Astrocyte of the spinal cord (primary cell): ENCODE data around the gene SLC22A14.

Experiments used
- DNase-seq: peaks from one replicate; pipeline ENCODE4 v3.0.0; 2011; ENCODE audit warnings: low read depth, low spot score
- H3K4me3 ChIP-seq: 2 replicates; pipeline ENCODE4 v1.5.1; 2011; ENCODE audit warnings: low read depth, mild to moderate bottlenecking, low read length, moderate library complexity
- in situ Hi-C: cut with HindIII; loops from 2 replicates; pipeline ENCODE4 v1.10.0; 2017; ENCODE audit warnings: low sequenced_read_pairs
- TF ChIP-seq, protein P1 (sequence below): IDR thresholded peaks from 2 replicates; pipeline ENCODE4 v1.5.1; 2012; ENCODE audit warnings: low read depth, mild to moderate bottlenecking, low read length, inconsistent platforms

Gene SLC22A14

GRCh38 chr3:38345879-38346586 is 63.9 kb downstream of the SLC22A14 start:
- TF ChIP-seq, protein P1, sequence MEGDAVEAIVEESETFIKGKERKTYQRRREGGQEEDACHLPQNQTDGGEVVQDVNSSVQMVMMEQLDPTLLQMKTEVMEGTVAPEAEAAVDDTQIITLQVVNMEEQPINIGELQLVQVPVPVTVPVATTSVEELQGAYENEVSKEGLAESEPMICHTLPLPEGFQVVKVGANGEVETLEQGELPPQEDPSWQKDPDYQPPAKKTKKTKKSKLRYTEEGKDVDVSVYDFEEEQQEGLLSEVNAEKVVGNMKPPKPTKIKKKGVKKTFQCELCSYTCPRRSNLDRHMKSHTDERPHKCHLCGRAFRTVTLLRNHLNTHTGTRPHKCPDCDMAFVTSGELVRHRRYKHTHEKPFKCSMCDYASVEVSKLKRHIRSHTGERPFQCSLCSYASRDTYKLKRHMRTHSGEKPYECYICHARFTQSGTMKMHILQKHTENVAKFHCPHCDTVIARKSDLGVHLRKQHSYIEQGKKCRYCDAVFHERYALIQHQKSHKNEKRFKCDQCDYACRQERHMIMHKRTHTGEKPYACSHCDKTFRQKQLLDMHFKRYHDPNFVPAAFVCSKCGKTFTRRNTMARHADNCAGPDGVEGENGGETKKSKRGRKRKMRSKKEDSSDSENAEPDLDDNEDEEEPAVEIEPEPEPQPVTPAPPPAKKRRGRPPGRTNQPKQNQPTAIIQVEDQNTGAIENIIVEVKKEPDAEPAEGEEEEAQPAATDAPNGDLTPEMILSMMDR, result no peak
- no peak for DNase-seq
- in situ Hi-C loops, result no loop called here
- no peak overlapping the region for H3K4me3 ChIP-seq

DNA sequence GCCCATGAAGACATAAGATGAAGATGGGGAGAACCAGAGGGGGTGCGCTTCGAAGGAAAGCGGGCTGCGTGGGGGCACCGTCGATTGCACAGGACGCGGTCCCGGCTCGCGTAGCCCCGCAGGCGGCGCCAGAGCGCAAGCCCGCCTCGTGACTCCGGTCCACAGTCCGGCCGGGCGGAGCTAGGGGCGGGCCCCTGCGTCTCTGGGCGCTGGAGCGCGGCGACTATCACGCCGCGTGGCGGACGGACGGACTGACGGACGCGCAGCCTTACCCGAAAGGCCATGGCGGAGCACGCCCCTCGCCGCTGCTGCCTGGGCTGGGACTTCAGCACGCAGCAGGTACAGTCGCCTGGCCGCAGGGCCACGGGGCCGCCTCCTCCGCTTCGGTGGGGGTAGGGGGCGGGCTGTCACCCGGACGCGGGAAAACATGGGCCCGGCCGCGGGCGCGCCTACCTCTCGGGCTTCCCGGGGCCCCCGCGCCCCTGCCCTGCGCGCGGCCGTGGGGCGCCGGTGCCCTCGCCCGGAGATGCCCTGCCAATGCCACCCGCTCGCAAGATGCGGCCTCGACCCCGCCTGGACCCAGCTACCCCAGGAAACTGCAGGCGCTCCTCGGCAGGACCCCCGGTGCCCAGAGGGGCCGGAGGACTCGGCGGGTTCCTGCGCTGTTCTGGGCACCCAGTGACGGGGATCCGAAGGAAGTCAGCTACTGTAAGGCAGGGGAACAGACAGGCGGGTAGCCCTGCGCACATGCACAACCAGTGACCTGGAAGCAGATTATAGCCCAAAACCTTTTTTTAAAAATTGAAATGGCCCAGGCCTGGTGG is 64.7 kb downstream of the SLC22A14 start, which contains the start of gene XYLB:
Gene XYLB, plus strand, starts transcription at position 199 of the 824 bp plus-strand sequence. Its CDS starts 84 bp downstream, at position 283.
- in situ Hi-C loops, result no loop called here
- DNase-seq, result peak; percentile 74
- TF ChIP-seq, protein P1, result peak; percentile 85
- H3K4me3 ChIP-seq, result peak within 1 kb of the TSS; percentile 59

DNA sequence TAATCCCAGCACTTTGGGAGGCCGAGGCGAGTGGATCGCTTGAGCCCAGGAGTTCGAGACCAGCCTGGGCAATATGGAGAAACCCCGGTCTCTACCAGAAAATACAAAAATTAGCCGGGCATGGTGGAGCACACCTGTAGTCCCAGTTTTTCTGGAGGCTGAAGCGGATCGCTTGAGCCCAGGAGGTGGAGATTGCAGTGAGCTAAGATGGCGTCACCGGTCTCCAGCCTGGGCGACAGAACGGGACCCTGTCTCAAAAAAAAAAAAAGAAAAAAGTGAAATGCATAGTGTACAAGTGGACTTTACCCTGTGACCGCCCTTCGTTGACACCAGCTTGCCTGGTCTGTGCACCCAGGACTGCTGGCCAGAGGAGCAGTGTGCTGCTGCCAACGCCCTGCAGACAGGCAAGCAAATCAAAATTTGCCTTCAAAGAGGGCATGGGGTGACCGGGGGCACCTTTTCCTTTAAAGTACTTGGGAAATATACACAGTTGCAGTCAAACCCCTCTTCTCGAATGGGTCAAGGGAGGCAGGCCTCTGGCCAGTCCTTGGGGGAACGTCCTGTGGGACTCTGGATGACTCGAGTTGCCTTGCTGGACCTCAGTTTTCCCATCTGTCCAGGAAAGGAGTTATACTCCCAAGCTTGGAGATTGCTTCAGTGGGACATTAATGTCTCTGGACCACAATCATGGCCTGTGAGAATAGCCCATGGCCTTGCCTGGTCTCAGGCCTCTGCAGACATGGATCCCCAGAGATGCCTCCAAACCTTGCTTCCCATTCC is 65.5 kb downstream of the SLC22A14 start:
- in situ Hi-C loops, result no loop called here
- H3K4me3 ChIP-seq, result peak overlapping the region; percentile 59
- DNase-seq, result no peak
- TF ChIP-seq, protein P1, result no peak

GRCh38 chr3:38348903-38349302 is 66.8 kb downstream of the SLC22A14 start:
- in situ Hi-C loops, result no loop called here
- H3K4me3 ChIP-seq, result no peak overlapping the region
- DNase-seq, result peak; percentile 25
- TF ChIP-seq, protein P1, result no peak

DNA sequence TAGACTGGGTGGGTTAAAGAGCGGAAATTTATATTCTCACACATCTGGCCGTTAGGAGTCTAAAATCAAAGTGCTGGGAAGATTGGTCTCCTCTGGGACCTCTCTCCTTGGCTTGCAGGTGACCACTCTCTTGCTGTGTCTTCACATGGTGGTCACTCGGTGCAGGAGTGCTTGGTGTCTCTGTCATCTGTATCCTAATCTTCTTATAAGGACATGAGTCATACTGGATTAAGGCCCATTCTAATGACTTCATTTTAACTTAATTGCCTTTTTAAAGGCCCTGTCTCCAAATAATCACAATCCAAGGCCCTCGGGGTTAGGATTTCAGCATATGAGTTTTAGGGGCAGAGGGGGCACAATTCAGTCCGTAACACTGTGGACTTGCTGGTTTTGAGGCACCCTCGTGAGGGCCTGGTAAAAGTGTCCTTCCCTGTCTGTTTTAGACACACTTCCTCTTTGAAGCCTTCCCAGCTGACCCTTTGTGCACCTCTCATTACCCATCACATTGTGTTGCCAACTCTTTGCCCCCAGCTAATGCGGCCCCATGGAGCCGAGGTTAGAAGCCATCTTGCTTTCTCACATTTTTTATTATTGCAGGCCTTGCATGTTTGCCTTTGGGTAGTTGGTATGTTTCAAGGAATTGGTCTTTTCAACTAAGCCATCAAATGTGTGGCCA is 67.7 kb downstream of the SLC22A14 start:
- in situ Hi-C loops, result no loop called here
- DNase-seq, result peak; percentile 14
- TF ChIP-seq, protein P1, result no peak

DNA sequence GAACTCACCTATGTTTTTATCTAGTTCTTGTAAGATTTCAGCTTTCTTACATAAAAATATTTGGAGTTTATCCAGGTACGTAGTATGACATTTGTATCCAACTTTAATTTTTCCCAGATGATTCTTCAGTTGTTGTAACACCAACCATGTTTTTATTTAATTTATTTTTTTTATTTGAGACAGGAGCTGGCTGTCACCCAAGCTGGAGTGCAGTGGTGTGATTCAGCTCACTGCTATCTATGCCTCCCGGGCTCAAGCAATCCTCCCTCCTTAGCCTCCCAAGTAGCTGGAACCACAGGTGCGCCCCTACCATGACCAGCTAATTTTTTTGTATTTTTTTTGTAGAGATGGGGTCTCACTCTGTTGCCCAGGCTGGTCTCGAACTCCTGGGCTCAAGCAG is 71.1 kb downstream of the SLC22A14 start:
- TF ChIP-seq, protein P1, result no peak
- DNase-seq, result peak; percentile 26
- no peak overlapping the region for H3K4me3 ChIP-seq
- in situ Hi-C loops, result no loop called here

More for the DNA sequence above, 67.7 kb downstream of the SLC22A14 start:
- H3K4me3 ChIP-seq, result no peak overlapping the region
